Measurements from ENCODE around the gene GDPGP1.

GRCh38 chr15:90261811-90262210 lies 27.8 kb downstream of the GDPGP1 start:
- TF ChIP-seq POLR2A (IDR thresholded peaks at IDR 0.05; ENCODE audit: low read length) (no peak), GATA1 (IDR thresholded peaks at IDR 0.05; ENCODE audit: low read depth, low read length) (no peak)

Measured in erythroblast (primary cell).